ENCODE results near the gene MYO18B.

Gene MYO18B

GRCh38 chr22:25777870-25778269 lies 35.9 kb downstream of the MYO18B start:
- H3K9me3 ChIP-seq (ENCODE audit: control insufficient read depth in 2 of 2, low read length in 2 of 2): no peaks in the 10 kb centered on the region
- H3K36me3 ChIP-seq (ENCODE audit: control insufficient read depth in 2 of 2, insufficient read depth in 2 of 2, low read length in 2 of 2): no peaks in the 10 kb centered on the region
- no peaks in the 10 kb centered on the region for H3K4me1 ChIP-seq (ENCODE audit: control insufficient read depth, insufficient read depth, low read length)
- H3K4me3 ChIP-seq (ENCODE audit: low read length in 2 of 2): no peak overlapping the region
- no peak overlapping the region for H3K9ac ChIP-seq (ENCODE audit: low read length in 2 of 2)
- no peak overlapping the region for H3K27ac ChIP-seq (ENCODE audit: low read length)
- peaks cover 0 to 2% of the 10 kb centered on the region in 2 donors for H3K27me3 ChIP-seq (ENCODE audit: control insufficient read depth in 1 of 2, insufficient read depth in 2 of 2, low read length in 2 of 2)

- Histone ChIP-seq H3K27ac (ENCODE audit: low read length) (no peak overlapping the region), H3K27me3 (ENCODE audit: control insufficient read depth in 1 of 2, insufficient read depth in 2 of 2, low read length in 2 of 2) (peaks cover 0 to 2% of the 10 kb centered on the region in 2 donors), H3K36me3 (ENCODE audit: control insufficient read depth in 2 of 2, insufficient read depth in 2 of 2, low read length in 2 of 2) (no peaks in the 10 kb centered on the region), H3K9me3 (ENCODE audit: control insufficient read depth in 2 of 2, low read length in 2 of 2) (no peaks in the 10 kb centered on the region), H3K4me1 (ENCODE audit: control insufficient read depth, insufficient read depth, low read length) (no peaks in the 10 kb centered on the region), H3K4me3 (ENCODE audit: low read length in 2 of 2) (no peak overlapping the region), H3K9ac (ENCODE audit: low read length in 2 of 2) (no peak overlapping the region)
Measured at GRCh38 chr22:25779426-25779825, 37.4 kb downstream of the MYO18B start.

GRCh38 chr22:25779890-25780289 lies 37.9 kb downstream of the MYO18B start:
- Histone ChIP-seq H3K9ac (ENCODE audit: low read length in 2 of 2) (no peak overlapping the region), H3K4me1 (ENCODE audit: control insufficient read depth, insufficient read depth, low read length) (no peaks in the 10 kb centered on the region), H3K36me3 (ENCODE audit: control insufficient read depth in 2 of 2, insufficient read depth in 2 of 2, low read length in 2 of 2) (no peaks in the 10 kb centered on the region), H3K4me3 (ENCODE audit: low read length in 2 of 2) (no peak overlapping the region), H3K27me3 (ENCODE audit: control insufficient read depth in 1 of 2, insufficient read depth in 2 of 2, low read length in 2 of 2) (peaks cover 0 to 5% of the 10 kb centered on the region in 2 donors), H3K9me3 (ENCODE audit: control insufficient read depth in 2 of 2, low read length in 2 of 2) (no peaks in the 10 kb centered on the region), H3K27ac (ENCODE audit: low read length) (no peak overlapping the region)

- no peak overlapping the region for H3K9ac ChIP-seq (ENCODE audit: low read length in 2 of 2)
- H3K9me3 ChIP-seq (ENCODE audit: control insufficient read depth in 2 of 2, low read length in 2 of 2): no peaks in the 10 kb centered on the region
- H3K27me3 ChIP-seq (ENCODE audit: control insufficient read depth in 1 of 2, insufficient read depth in 2 of 2, low read length in 2 of 2): peaks cover 0 to 11% of the 10 kb centered on the region in 2 donors
- no peak overlapping the region for H3K27ac ChIP-seq (ENCODE audit: low read length)
- H3K36me3 ChIP-seq (ENCODE audit: control insufficient read depth in 2 of 2, insufficient read depth in 2 of 2, low read length in 2 of 2): no peaks in the 10 kb centered on the region
- no peak overlapping the region for H3K4me3 ChIP-seq (ENCODE audit: low read length in 2 of 2)
- no peaks in the 10 kb centered on the region for H3K4me1 ChIP-seq (ENCODE audit: control insufficient read depth, insufficient read depth, low read length)
Measured at GRCh38 chr22:25780673-25781072, 38.7 kb downstream of the MYO18B start.

GRCh38 chr22:25781801-25782200 lies 39.8 kb downstream of the MYO18B start:
- no peaks in the 10 kb centered on the region for H3K9me3 ChIP-seq (ENCODE audit: control insufficient read depth in 2 of 2, low read length in 2 of 2)
- no peaks in the 10 kb centered on the region for H3K4me1 ChIP-seq (ENCODE audit: control insufficient read depth, insufficient read depth, low read length)
- H3K4me3 ChIP-seq (ENCODE audit: low read length in 2 of 2): no peak overlapping the region
- peaks cover 0 to 11% of the 10 kb centered on the region in 2 donors for H3K27me3 ChIP-seq (ENCODE audit: control insufficient read depth in 1 of 2, insufficient read depth in 2 of 2, low read length in 2 of 2)
- no peaks in the 10 kb centered on the region for H3K36me3 ChIP-seq (ENCODE audit: control insufficient read depth in 2 of 2, insufficient read depth in 2 of 2, low read length in 2 of 2)
- H3K9ac ChIP-seq (ENCODE audit: low read length in 2 of 2): no peak overlapping the region
- no peak overlapping the region for H3K27ac ChIP-seq (ENCODE audit: low read length)

GRCh38 chr22:25782831-25783230 lies 40.8 kb downstream of the MYO18B start:
- no peaks in the 10 kb centered on the region for H3K9me3 ChIP-seq (ENCODE audit: control insufficient read depth in 2 of 2, low read length in 2 of 2)
- H3K4me1 ChIP-seq (ENCODE audit: control insufficient read depth, insufficient read depth, low read length): no peaks in the 10 kb centered on the region
- no peak overlapping the region for H3K4me3 ChIP-seq (ENCODE audit: low read length in 2 of 2)
- H3K27me3 ChIP-seq (ENCODE audit: control insufficient read depth in 1 of 2, insufficient read depth in 2 of 2, low read length in 2 of 2): peaks cover 0 to 11% of the 10 kb centered on the region in 2 donors
- no peaks in the 10 kb centered on the region for H3K36me3 ChIP-seq (ENCODE audit: control insufficient read depth in 2 of 2, insufficient read depth in 2 of 2, low read length in 2 of 2)
- no peak overlapping the region for H3K9ac ChIP-seq (ENCODE audit: low read length in 2 of 2)
- H3K27ac ChIP-seq (ENCODE audit: low read length): no peak overlapping the region

GRCh38 chr22:25783856-25784255 lies 41.9 kb downstream of the MYO18B start:
- Histone ChIP-seq H3K9me3 (ENCODE audit: control insufficient read depth in 2 of 2, low read length in 2 of 2) (no peaks in the 10 kb centered on the region), H3K4me1 (ENCODE audit: control insufficient read depth, insufficient read depth, low read length) (no peaks in the 10 kb centered on the region), H3K9ac (ENCODE audit: low read length in 2 of 2) (no peak overlapping the region), H3K4me3 (ENCODE audit: low read length in 2 of 2) (no peak overlapping the region), H3K36me3 (ENCODE audit: control insufficient read depth in 2 of 2, insufficient read depth in 2 of 2, low read length in 2 of 2) (no peaks in the 10 kb centered on the region), H3K27me3 (ENCODE audit: control insufficient read depth in 1 of 2, insufficient read depth in 2 of 2, low read length in 2 of 2) (peaks cover 0 to 11% of the 10 kb centered on the region in 2 donors), H3K27ac (ENCODE audit: low read length) (no peak overlapping the region)

- H3K27ac ChIP-seq (ENCODE audit: low read length): no peak overlapping the region
- H3K4me3 ChIP-seq (ENCODE audit: low read length in 2 of 2): no peak overlapping the region
- H3K27me3 ChIP-seq (ENCODE audit: control insufficient read depth in 1 of 2, insufficient read depth in 2 of 2, low read length in 2 of 2): peaks cover 0 to 11% of the 10 kb centered on the region in 2 donors
- H3K9me3 ChIP-seq (ENCODE audit: control insufficient read depth in 2 of 2, low read length in 2 of 2): no peaks in the 10 kb centered on the region
- no peak overlapping the region for H3K9ac ChIP-seq (ENCODE audit: low read length in 2 of 2)
- H3K4me1 ChIP-seq (ENCODE audit: control insufficient read depth, insufficient read depth, low read length): no peaks in the 10 kb centered on the region
- no peaks in the 10 kb centered on the region for H3K36me3 ChIP-seq (ENCODE audit: control insufficient read depth in 2 of 2, insufficient read depth in 2 of 2, low read length in 2 of 2)
Measured at GRCh38 chr22:25786165-25786564, 44.2 kb downstream of the MYO18B start.

- Histone ChIP-seq H3K9ac (ENCODE audit: low read length in 2 of 2) (no peak overlapping the region), H3K9me3 (ENCODE audit: control insufficient read depth in 2 of 2, low read length in 2 of 2) (no peaks in the 10 kb centered on the region), H3K27me3 (ENCODE audit: control insufficient read depth in 1 of 2, insufficient read depth in 2 of 2, low read length in 2 of 2) (peaks cover 0 to 3% of the 10 kb centered on the region in 2 donors), H3K4me1 (ENCODE audit: control insufficient read depth, insufficient read depth, low read length) (no peaks in the 10 kb centered on the region), H3K27ac (ENCODE audit: low read length) (no peak overlapping the region), H3K4me3 (ENCODE audit: low read length in 2 of 2) (no peak overlapping the region), H3K36me3 (ENCODE audit: control insufficient read depth in 2 of 2, insufficient read depth in 2 of 2, low read length in 2 of 2) (no peaks in the 10 kb centered on the region)
Measured at GRCh38 chr22:25791556-25791955, 49.6 kb downstream of the MYO18B start.

GRCh38 chr22:25795478-25795877 lies 53.5 kb downstream of the MYO18B start:
- no peaks in the 10 kb centered on the region for H3K9me3 ChIP-seq (ENCODE audit: control insufficient read depth in 2 of 2, low read length in 2 of 2)
- H3K4me3 ChIP-seq (ENCODE audit: low read length in 2 of 2): no peak overlapping the region
- H3K36me3 ChIP-seq (ENCODE audit: control insufficient read depth in 2 of 2, insufficient read depth in 2 of 2, low read length in 2 of 2): no peaks in the 10 kb centered on the region
- no peaks in the 10 kb centered on the region for H3K4me1 ChIP-seq (ENCODE audit: control insufficient read depth, insufficient read depth, low read length)
- H3K9ac ChIP-seq (ENCODE audit: low read length in 2 of 2): no peak overlapping the region
- no peak overlapping the region for H3K27ac ChIP-seq (ENCODE audit: low read length)
- peaks cover 0 to 11% of the 10 kb centered on the region in 2 donors for H3K27me3 ChIP-seq (ENCODE audit: control insufficient read depth in 1 of 2, insufficient read depth in 2 of 2, low read length in 2 of 2)

- H3K9ac ChIP-seq (ENCODE audit: low read length in 2 of 2): no peak overlapping the region
- H3K27ac ChIP-seq (ENCODE audit: low read length): no peak overlapping the region
- H3K4me1 ChIP-seq (ENCODE audit: control insufficient read depth, insufficient read depth, low read length): no peaks in the 10 kb centered on the region
- H3K27me3 ChIP-seq (ENCODE audit: control insufficient read depth in 1 of 2, insufficient read depth in 2 of 2, low read length in 2 of 2): peaks cover 0 to 11% of the 10 kb centered on the region in 2 donors
- H3K9me3 ChIP-seq (ENCODE audit: control insufficient read depth in 2 of 2, low read length in 2 of 2): no peaks in the 10 kb centered on the region
- H3K4me3 ChIP-seq (ENCODE audit: low read length in 2 of 2): no peak overlapping the region
- no peaks in the 10 kb centered on the region for H3K36me3 ChIP-seq (ENCODE audit: control insufficient read depth in 2 of 2, insufficient read depth in 2 of 2, low read length in 2 of 2)
Measured at GRCh38 chr22:25797498-25798290, 55.7 kb downstream of the MYO18B start.

All from stomach smooth muscle (tissue), 2 donors.